ENCODE measurements around the gene TRA2B.

TRA2B gene

GRCh38 chr3:185978516-185978915 lies 40.7 kb upstream of the TRA2B start:
- H3K4me3 ChIP-seq (ENCODE audit: low read depth, low read length) = no peak overlapping the region
- TF ChIP-seq CTCF (IDR thresholded peaks at IDR 0.05; ENCODE audit: low read depth, low read length) = no peak

GRCh38 chr3:185977679-185978040 lies 39.8 kb upstream of the TRA2B start:
- no peak overlapping the region for H3K4me3 ChIP-seq (ENCODE audit: low read depth, low read length)
- TF ChIP-seq CTCF (IDR thresholded peaks at IDR 0.05; ENCODE audit: low read depth, low read length) = no peak

- no peak overlapping the region for H3K4me3 ChIP-seq (ENCODE audit: low read depth, low read length)
- TF ChIP-seq CTCF (IDR thresholded peaks at IDR 0.05; ENCODE audit: low read depth, low read length) = peak; percentile 87
Measured at GRCh38 chr3:185976977-185977678, 39.3 kb upstream of the TRA2B start.

- H3K4me3 ChIP-seq (ENCODE audit: low read depth, low read length) = no peak overlapping the region
- no peak for TF ChIP-seq CTCF (IDR thresholded peaks at IDR 0.05; ENCODE audit: low read depth, low read length)
Measured at GRCh38 chr3:185976100-185976499, 38.3 kb upstream of the TRA2B start.

- H3K4me3 ChIP-seq (ENCODE audit: low read depth, low read length) = no peak overlapping the region
- no peak for TF ChIP-seq CTCF (IDR thresholded peaks at IDR 0.05; ENCODE audit: low read depth, low read length)
Measured at GRCh38 chr3:185971579-185971978, 33.8 kb upstream of the TRA2B start.

- H3K4me3 ChIP-seq (ENCODE audit: low read depth, low read length) = no peak overlapping the region
- TF ChIP-seq CTCF (IDR thresholded peaks at IDR 0.05; ENCODE audit: low read depth, low read length) = no peak
Measured at GRCh38 chr3:185968168-185968567, 30.4 kb upstream of the TRA2B start.

- TF ChIP-seq CTCF (IDR thresholded peaks at IDR 0.05; ENCODE audit: low read depth, low read length) = no peak
- H3K4me3 ChIP-seq (ENCODE audit: low read depth, low read length) = no peak overlapping the region
Measured at GRCh38 chr3:185966655-185967054, 28.8 kb upstream of the TRA2B start.

All from WI38 (cell line).